ENCODE results near the gene CNST. TPM values are rescaled to one million over a fixed set of nuclear protein-coding genes. Genes with fewer than 3 reads are reported as not detected.
"Not testable (repeated sequence)": the region's sequence is repeated elsewhere in the genome, so short reads cannot be mapped to it uniquely, and the experiment has no call there.

The CNST gene
- total RNA-seq, 1 donor from 2014 or later = 13.7 TPM

- DNase-seq (ENCODE audit: extremely low read depth, low read depth, low spot score) = no peak
These were observed 47.0 kb downstream of the CNST start for GRCh38 chr1:246613096-246613758.

- DNase-seq (ENCODE audit: extremely low read depth, low read depth, low spot score) = no peak
These were observed 50.9 kb downstream of the CNST start for GRCh38 chr1:246617156-246617555.

- no peak for DNase-seq (ENCODE audit: extremely low read depth, low read depth, low spot score)
These were observed 51.5 kb downstream of the CNST start for GRCh38 chr1:246617768-246618167.

GRCh38 chr1:246618240-246618808 is 52.1 kb downstream of the CNST start:
- no peak for DNase-seq (ENCODE audit: extremely low read depth, low read depth, low spot score)

GRCh38 chr1:246622035-246622652 is 55.9 kb downstream of the CNST start:
- no peak for DNase-seq (ENCODE audit: extremely low read depth, low read depth, low spot score)

GRCh38 chr1:246624091-246624490 is 57.8 kb downstream of the CNST start:
- DNase-seq (ENCODE audit: extremely low read depth, low read depth, low spot score) = no peak

- DNase-seq (ENCODE audit: extremely low read depth, low read depth, low spot score) = no peak
These were observed 62.8 kb downstream of the CNST start for GRCh38 chr1:246629030-246629429.

GRCh38 chr1:246629976-246630375 is 63.7 kb downstream of the CNST start:
- DNase-seq (ENCODE audit: extremely low read depth, low read depth, low spot score) = no peak

GRCh38 chr1:246631426-246631825 is 65.2 kb downstream of the CNST start:
- DNase-seq (ENCODE audit: extremely low read depth, low read depth, low spot score) = no peak

- no peak for DNase-seq (ENCODE audit: extremely low read depth, low read depth, low spot score)
These were observed 66.3 kb downstream of the CNST start for GRCh38 chr1:246632281-246633168.

- DNase-seq (ENCODE audit: extremely low read depth, low read depth, low spot score) = not testable (repeated sequence)
These were observed 68.4 kb downstream of the CNST start for GRCh38 chr1:246634659-246635058.

GRCh38 chr1:246638941-246639655 is 72.8 kb downstream of the CNST start:
- DNase-seq (ENCODE audit: extremely low read depth, low read depth, low spot score) = no peak

- DNase-seq (ENCODE audit: extremely low read depth, low read depth, low spot score) = no peak
These were observed 73.5 kb downstream of the CNST start for GRCh38 chr1:246639732-246640131.

- DNase-seq (ENCODE audit: extremely low read depth, low read depth, low spot score) = no peak
These were observed 74.5 kb downstream of the CNST start for GRCh38 chr1:246640747-246641146.

GRCh38 chr1:246641394-246641793 is 75.1 kb downstream of the CNST start:
- no peak for DNase-seq (ENCODE audit: extremely low read depth, low read depth, low spot score)

- DNase-seq (ENCODE audit: extremely low read depth, low read depth, low spot score) = no peak
These were observed 76.5 kb downstream of the CNST start for GRCh38 chr1:246642719-246643118.

- DNase-seq (ENCODE audit: extremely low read depth, low read depth, low spot score) = no peak
These were observed 80.9 kb downstream of the CNST start for GRCh38 chr1:246647113-246647512.

- DNase-seq (ENCODE audit: extremely low read depth, low read depth, low spot score) = no peak
These were observed 81.3 kb downstream of the CNST start for GRCh38 chr1:246647513-246647912.

- DNase-seq (ENCODE audit: extremely low read depth, low read depth, low spot score) = no peak
These were observed 84.9 kb downstream of the CNST start for GRCh38 chr1:246651012-246651695.

GRCh38 chr1:246658567-246658966 is 92.3 kb downstream of the CNST start:
- no peak for DNase-seq (ENCODE audit: extremely low read depth, low read depth, low spot score)
